WTC11 (cell line): ENCODE measurements around the gene KLK13.

Experiments
- AR ChIP-seq: fragments of 250-450 bp; sonication (Bioruptor Pico); IDR thresholded peaks from 2 replicates; pipeline ENCODE4 v1.9.0; 2021; ENCODE audit warnings: mild to moderate bottlenecking
- ATF1 ChIP-seq: sonication (generic); formaldehyde crosslinking; IDR thresholded peaks from 2 replicates; pipeline ENCODE4 v1.8.1; 2023; ENCODE audit warnings: mild to moderate bottlenecking, moderate library complexity, missing genetic modification reagents
- ATF2 ChIP-seq: sonication (generic); formaldehyde crosslinking; IDR thresholded peaks from 2 replicates; pipeline ENCODE4 v1.8.1; 2022; ENCODE audit warnings: low read depth, missing genetic modification reagents, borderline replicate concordance
- CREB1 ChIP-seq: sonication (generic); formaldehyde crosslinking; IDR thresholded peaks from 2 replicates; pipeline ENCODE4 v1.8.0; 2023; ENCODE audit warnings: mild to moderate bottlenecking, missing genetic modification reagents
- CREM ChIP-seq: sonication (generic); formaldehyde crosslinking; IDR thresholded peaks from 2 replicates; pipeline ENCODE4 v1.8.1; 2022; ENCODE audit warnings: mild to moderate bottlenecking, missing genetic modification reagents, moderate library complexity
- CTCF ChIP-seq: fragments of 200-600 bp; IDR thresholded peaks from 2 replicates; pipeline ENCODE4 v1.8.0; 2022; ENCODE audit warnings: antibody characterized with exemption
- GABPB1 ChIP-seq: sonication (generic); formaldehyde crosslinking; IDR thresholded peaks from 2 replicates; pipeline ENCODE4 v1.8.1; 2023; ENCODE audit warnings: mild to moderate bottlenecking, missing genetic modification reagents
- NR3C1 ChIP-seq: sonication (generic); formaldehyde crosslinking; conservative IDR thresholded peaks from 2 replicates; pipeline ENCODE4 v1.8.1; 2023; ENCODE audit warnings: low read depth, mild to moderate bottlenecking, missing genetic modification reagents
- TCF7 ChIP-seq: sonication (generic); formaldehyde crosslinking; IDR thresholded peaks from 2 replicates; pipeline ENCODE4 v1.8.0; 2022; ENCODE audit warnings: mild to moderate bottlenecking, low read depth, missing genetic modification reagents, moderate library complexity
- USF2 ChIP-seq: sonication (generic); formaldehyde crosslinking; IDR thresholded peaks from 2 replicates; pipeline ENCODE4 v1.8.1; 2023; ENCODE audit warnings: mild to moderate bottlenecking, missing genetic modification reagents, moderate library complexity
- ZNF281 ChIP-seq: sonication (generic); formaldehyde crosslinking; IDR thresholded peaks from 2 replicates; pipeline ENCODE4 v1.8.0; 2023; ENCODE audit warnings: mild to moderate bottlenecking, missing genetic modification reagents

- TF ChIP-seq ZNF281 (CRISPR knock-in tag) (no peak), ATF1 (CRISPR knock-in tag) (no peak), ATF2 (no peak), TCF7 (CRISPR knock-in tag) (no peak), CTCF (no peak), NR3C1 (CRISPR knock-in tag) (no peak), AR (CRISPR knock-in tag) (no peak), CREM (CRISPR knock-in tag) (no peak), USF2 (CRISPR knock-in tag) (no peak), GABPB1 (CRISPR knock-in tag) (no peak), CREB1 (CRISPR knock-in tag) (no peak)
Measured at GRCh38 chr19:51111606-51112005, 46.7 kb upstream of the KLK13 start.
